Liver (tissue), 9 donors: ENCODE results near the gene KCNMA1. TPM values are rescaled to one million over a fixed set of nuclear protein-coding genes. Genes with fewer than 3 reads are reported as not detected.

Experiments
- DNase-seq: peaks from one replicate; pipeline ENCODE4 v3.0.0-alpha.2; 2017; ENCODE audit warnings: low spot score
- H3K27ac ChIP-seq, 2 donors: one replicate each; pipeline ENCODE4 v1.7.0; 2013; ENCODE audit warnings: inconsistent platforms in 2 of 2, low read length in 2 of 2, control low read depth in 1 of 2, low read depth in 1 of 2, mild to moderate bottlenecking in 1 of 2
- H3K27me3 ChIP-seq, 4 donors: one replicate each; pipeline versions ENCODE4 v1.6.1 to v1.7.0; 2013; ENCODE audit warnings: low read length in 3 of 4, inconsistent platforms in 1 of 4, mild to moderate bottlenecking in 1 of 4, moderate library complexity in 1 of 4; ENCODE audit not compliant: control insufficient read depth in 4 of 4, insufficient read depth in 4 of 4
- H3K36me3 ChIP-seq, 4 donors: one replicate each; pipeline versions ENCODE4 v1.6.1 to v1.7.0; 2013; ENCODE audit warnings: low read length in 3 of 4, mild to moderate bottlenecking in 3 of 4, low read depth in 1 of 4, moderate library complexity in 1 of 4; ENCODE audit not compliant: control insufficient read depth in 4 of 4, insufficient read depth in 3 of 4
- H3K4me1 ChIP-seq, 4 donors: one replicate each; pipeline versions ENCODE4 v1.6.1 to v1.7.0; 2013; ENCODE audit warnings: low read length in 3 of 4, mild to moderate bottlenecking in 3 of 4, moderate library complexity in 1 of 4; ENCODE audit not compliant: control insufficient read depth in 4 of 4, insufficient read depth in 4 of 4
- H3K4me3 ChIP-seq, 3 donors: one replicate each; pipeline versions ENCODE4 v1.6.1 to v1.7.0; 2013; ENCODE audit warnings: low read length in 3 of 3, control low read depth in 1 of 3, low read depth in 1 of 3, mild to moderate bottlenecking in 1 of 3
- H3K9ac ChIP-seq, 2 donors: one replicate each; pipeline ENCODE4 v1.7.0; 2013; ENCODE audit warnings: low read length in 2 of 2, mild to moderate bottlenecking in 2 of 2, moderate library complexity in 2 of 2, control low read depth in 1 of 2, low read depth in 1 of 2
- H3K9me3 ChIP-seq, 4 donors: one replicate each; pipeline versions ENCODE4 v1.6.1 to v1.7.0; 2013; ENCODE audit warnings: low read length in 3 of 4; ENCODE audit not compliant: control insufficient read depth in 4 of 4
- ATF3 ChIP-seq: IDR thresholded peaks from 2 replicates; pipeline ENCODE4 v1.6.1; 2016; ENCODE audit warnings: antibody characterized with exemption
- CTCF ChIP-seq: fragments of 150-350 bp; IDR thresholded peaks from 2 replicates; pipeline ENCODE4 v1.5.1; 2017; ENCODE audit warnings: improper control_type of control experiment, low read depth, low read length; ENCODE audit not compliant: missing input control
- EGR1 ChIP-seq, 2 donors: IDR thresholded peaks; 2 replicates each; pipeline ENCODE4 v1.6.1; 2016 to 2018; ENCODE audit warnings: antibody characterized with exemption in 2 of 2, low read depth in 2 of 2
- FOXA1 ChIP-seq: IDR thresholded peaks from 2 replicates; pipeline ENCODE4 v1.6.1; 2016; ENCODE audit warnings: antibody characterized with exemption
- GABPA ChIP-seq, 2 donors: IDR thresholded peaks in 1 of 2; conservative IDR thresholded peaks in 1 of 2; 2 replicates each; pipeline ENCODE4 v1.6.1; 2016; ENCODE audit warnings: antibody characterized with exemption in 2 of 2, mild to moderate bottlenecking in 1 of 2, moderate library complexity in 1 of 2
- HNF4A ChIP-seq, 2 donors: conservative IDR thresholded peaks; 2 replicates each; pipeline ENCODE4 v1.6.1; 2016; ENCODE audit warnings: antibody characterized with exemption in 2 of 2, mild to moderate bottlenecking in 2 of 2
- HNF4G ChIP-seq: IDR thresholded peaks from 2 replicates; pipeline ENCODE4 v1.6.1; 2016; ENCODE audit warnings: antibody characterized with exemption
- JUND ChIP-seq, 2 donors: IDR thresholded peaks; 2 replicates each; pipeline ENCODE4 v1.6.1; 2016; ENCODE audit warnings: antibody characterized with exemption in 2 of 2
- MAX ChIP-seq: IDR thresholded peaks from 2 replicates; pipeline ENCODE4 v1.6.1; 2016; ENCODE audit warnings: antibody characterized with exemption
- NR2F2 ChIP-seq: IDR thresholded peaks from 2 replicates; pipeline ENCODE4 v1.6.1; 2016; ENCODE audit warnings: antibody characterized with exemption
- RAD21 ChIP-seq, 2 donors: IDR thresholded peaks; 2 replicates each; pipeline ENCODE4 v1.6.1; 2016; ENCODE audit warnings: antibody characterized with exemption in 2 of 2, mild to moderate bottlenecking in 2 of 2
- REST ChIP-seq: IDR thresholded peaks from 2 replicates; pipeline ENCODE4 v1.6.1; 2016; ENCODE audit warnings: antibody characterized with exemption, mild to moderate bottlenecking
- ZBTB33 ChIP-seq: IDR thresholded peaks from 2 replicates; pipeline ENCODE4 v1.6.1; 2016; ENCODE audit warnings: antibody characterized with exemption
- WGBS: extraction: QIAGEN DNeasy Blood & Tissue Kit; methylation state at CpG from one replicate; pipeline ENCODE4 v1.1.7; 2013; 5-methylcytosine and 5-hydroxymethylcytosine counted together
- polyA plus RNA-seq, 2 donors: library from polyadenylated mRNA; stranded (reverse) in 1 of 2; unstranded in 1 of 2; fragments of 200-250 nt in 1 of 2; fragments of >200 nt in 1 of 2; fragmentation: Nextera tagmentation in 1 of 2; extraction: Ambion mirVana in 1 of 2; gene quantifications; one replicate each; pipeline versions ENCODE4 v1.2.1 to v1.2.3, GENCODE V29; 2013 to 2015
- total RNA-seq, 2 donors: library from RNA; depleted of rRNA; stranded (reverse); fragments of >200 nt; gene quantifications; one replicate each; pipeline ENCODE4 v1.2.3, GENCODE V29; 2014
- donor health status: healthy.
- donor health status: healthy.
- donor health status: healthy.
- donor health status: healthy.
- donor health status: healthy.

The KCNMA1 gene
- total and polyA plus RNA-seq, 4 donors: 2.5 to 9.7 (median 4.7) TPM

- WGBS: 96% methylated on average over 1 of the region's 1 CpG
- Histone ChIP-seq H3K27ac (no peak overlapping the region), H3K4me3 (no peak overlapping the region), H3K36me3 (no peaks in the 10 kb centered on the region), H3K9me3 (no peaks in the 10 kb centered on the region), H3K27me3 (no peaks in the 10 kb centered on the region), H3K4me1 (no peaks in the 10 kb centered on the region), H3K9ac (no peak overlapping the region)
- no peak for DNase-seq
- no peak for TF ChIP-seq MAX
- no peak for TF ChIP-seq GABPA (IDR thresholded peaks at IDR 0.05 in 1 of 2, conservative IDR thresholded peaks at IDR 0.05 in 1 of 2)
- TF ChIP-seq ZBTB33: no peak
- TF ChIP-seq REST: no peak
Measured at GRCh38 chr10:76990561-76990960, 647.0 kb downstream of the KCNMA1 start.

GRCh38 chr10:76984559-76985443, 652.8 kb downstream of the KCNMA1 start:
- peak; percentile 86 for TF ChIP-seq CTCF
- no peak for TF ChIP-seq HNF4G
- peak in 1 of 2 donors; percentile 8 for TF ChIP-seq HNF4A (conservative IDR thresholded peaks at IDR 0.05)
- no peak for TF ChIP-seq FOXA1
- TF ChIP-seq JUND (IDR thresholded peaks at IDR 0.05): no peak
- TF ChIP-seq ZBTB33: no peak
- TF ChIP-seq RAD21 (IDR thresholded peaks at IDR 0.05): peak; percentile 89 to 94
- TF ChIP-seq EGR1 (IDR thresholded peaks at IDR 0.05; ENCODE audit: low read depth in 2 of 2): no peak
- TF ChIP-seq ATF3: no peak
- TF ChIP-seq NR2F2: no peak
- Histone ChIP-seq H3K27ac (no peak overlapping the region), H3K9me3 (no peaks in the 10 kb centered on the region), H3K4me1 (peaks cover 0 to 4% (median 0%) of the 10 kb centered on the region in 4 donors), H3K9ac (no peak overlapping the region), H3K4me3 (no peak overlapping the region), H3K27me3 (no peaks in the 10 kb centered on the region), H3K36me3 (no peaks in the 10 kb centered on the region)
- DNase-seq: peak; percentile 66
- WGBS: 10% methylated on average over 6 of the region's 6 CpGs
